ENCODE results near the gene PIH1D2. TPM values are rescaled to one million over a fixed set of nuclear protein-coding genes. Genes with fewer than 3 reads are reported as not detected.
"Not testable (repeated sequence)": the region's sequence is repeated elsewhere in the genome, so short reads cannot be mapped to it uniquely, and the experiment has no call there.

PIH1D2 gene, protein sequence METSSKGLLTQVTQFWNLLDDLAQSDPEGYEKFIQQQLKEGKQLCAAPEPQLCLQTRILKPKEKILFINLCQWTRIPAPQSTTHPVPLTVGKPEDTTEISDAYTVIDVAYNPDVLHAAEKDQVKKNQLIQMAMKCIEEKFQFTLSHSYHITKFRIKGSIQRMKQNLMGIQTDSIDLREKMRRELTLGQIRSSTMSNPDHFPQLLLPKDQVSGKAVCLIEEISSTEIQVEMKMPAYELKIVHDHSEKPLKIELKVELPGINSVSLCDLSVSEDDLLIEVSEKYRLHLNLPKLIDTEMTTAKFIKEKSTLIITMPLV
- total RNA-seq: 1.8 TPM

GRCh38 chr11:112073941-112074811, at the start of gene PIH1D2, which contains the start of gene NKAPD1:
Gene PIH1D2 (minus strand): TSS chr11:112074017. CDS start chr11:112073174, 843 bp downstream.
Gene NKAPD1 (plus strand): TSS chr11:112074299. CDS start chr11:112075575, 1,276 bp downstream.
- intact Hi-C loops (cut with DNase I): no loop called here
- ATAC-seq: peak; percentile 94
- peak; percentile 82 for DNase-seq (ENCODE audit: low spot score)

- intact Hi-C loops (cut with DNase I): no loop called here
- DNase-seq (ENCODE audit: low spot score) (no peak), ATAC-seq (no peak)
These were observed 49.3 kb upstream of the PIH1D2 start for GRCh38 chr11:112123129-112123528.

DNA sequence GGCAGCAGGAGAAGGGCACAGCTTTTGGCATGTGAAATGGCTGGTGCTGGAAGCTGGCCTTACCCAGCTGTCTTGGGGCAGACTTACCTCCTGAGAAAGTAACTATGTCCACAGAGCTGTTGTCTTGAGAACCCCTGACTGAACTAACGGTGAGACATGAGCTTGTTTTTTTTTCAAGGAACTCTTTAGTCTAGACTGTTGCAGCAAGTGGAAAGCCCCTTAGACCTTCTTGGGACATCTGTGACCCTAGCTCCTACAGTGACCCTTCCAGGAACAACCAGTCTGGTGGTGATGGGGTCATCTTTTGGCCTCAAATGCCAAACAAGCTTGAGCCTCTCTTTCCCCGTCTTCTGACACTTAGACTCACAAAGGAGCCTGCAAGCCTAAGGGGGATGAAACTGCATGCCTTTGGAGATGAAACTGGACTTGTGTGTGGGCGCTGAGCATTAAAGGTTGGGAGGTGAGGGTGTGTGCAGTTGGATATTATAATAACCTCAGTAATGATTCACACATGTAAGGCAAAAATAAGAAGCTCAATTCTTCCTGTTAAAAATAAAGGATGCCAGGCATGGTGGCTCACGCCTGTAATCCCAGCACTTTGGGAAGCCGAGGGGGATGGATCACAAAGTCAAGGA, 48.3 kb upstream of the PIH1D2 start:
- ATAC-seq (no peak), DNase-seq (ENCODE audit: low spot score) (no peak)
- intact Hi-C loops (cut with DNase I): no loop called here

GRCh38 chr11:112118176-112118575, 44.4 kb upstream of the PIH1D2 start:
- DNase-seq (ENCODE audit: low spot score) (no peak), ATAC-seq (no peak)
- intact Hi-C loops (cut with DNase I): no loop called here

DNA sequence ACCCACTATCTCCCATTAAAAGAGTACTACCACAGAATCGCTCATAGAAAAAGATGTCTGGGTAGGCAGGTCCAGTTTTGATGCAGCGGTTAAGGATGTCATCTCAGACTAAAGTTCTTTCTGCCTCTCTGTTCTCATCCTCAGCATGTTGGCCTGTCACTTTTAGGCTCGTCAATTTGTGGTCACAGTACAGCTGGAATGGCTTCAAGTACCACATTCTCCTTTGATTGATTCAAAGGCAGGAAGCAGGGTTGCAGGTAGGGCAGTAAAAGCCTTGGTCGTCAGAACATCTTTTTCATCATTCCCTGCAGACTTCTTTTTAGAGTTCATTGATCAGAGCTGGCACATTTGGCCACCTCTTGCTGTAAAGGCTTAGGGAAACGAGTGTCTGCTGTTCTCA, 41.6 kb upstream of the PIH1D2 start:
- ATAC-seq (no peak), DNase-seq (ENCODE audit: low spot score) (no peak)
- intact Hi-C loops (cut with DNase I): no loop called here

DNA sequence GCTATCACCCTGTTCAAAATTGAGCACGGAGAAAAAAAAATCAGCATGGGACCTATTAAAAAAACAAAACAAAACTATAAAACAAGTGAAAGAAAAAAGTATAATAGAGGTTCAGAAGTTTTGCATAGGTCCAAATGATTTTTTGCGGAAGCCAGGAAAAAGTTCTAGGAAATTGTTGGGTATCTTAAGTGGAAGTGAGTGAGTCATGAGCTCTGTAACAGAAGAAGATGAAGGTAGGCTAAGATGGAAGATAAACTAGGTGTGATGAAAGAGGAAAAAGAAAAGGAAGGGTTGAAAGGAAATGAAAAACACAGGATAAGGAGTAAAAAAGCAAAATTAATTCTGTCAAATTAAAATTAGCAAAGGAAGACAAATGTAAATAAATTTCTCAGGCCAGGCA, 40.6 kb upstream of the PIH1D2 start:
- intact Hi-C loops (cut with DNase I): no loop called here
- ATAC-seq (no peak), DNase-seq (ENCODE audit: low spot score) (no peak)

- no peak for DNase-seq (ENCODE audit: low spot score)
- peak; percentile 80 for ATAC-seq
These were observed 40.0 kb upstream of the PIH1D2 start for GRCh38 chr11:112113539-112114457.

DNA sequence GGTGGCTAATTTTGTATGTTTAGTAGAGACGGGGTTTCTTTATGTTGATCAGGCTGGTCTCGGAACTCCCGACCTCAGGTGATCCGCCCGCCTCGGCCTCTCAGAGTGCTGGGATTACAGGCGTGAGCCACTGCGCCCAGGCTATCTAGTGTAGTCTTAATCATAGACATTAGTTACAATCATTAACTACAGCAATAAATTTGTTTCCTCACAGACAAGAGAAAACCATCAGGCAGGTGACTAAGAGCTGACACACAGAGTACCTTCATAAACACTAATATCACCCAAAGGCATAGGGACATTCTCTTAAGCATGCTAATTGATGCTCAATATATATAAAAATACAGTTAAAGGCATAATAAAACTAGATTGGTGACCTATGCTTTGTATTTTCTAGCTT, 32.3 kb upstream of the PIH1D2 start:
- no peak for ATAC-seq
- intact Hi-C loops (cut with DNase I): loop anchor here (10.0 kb wide), 1 partner anchor 179 kb away; no protein-coding TSS in a partner anchor
- DNase-seq (ENCODE audit: low spot score): no peak

More at GRCh38 chr11:112113539-112114457, 40.0 kb upstream of the PIH1D2 start:
- intact Hi-C loops (cut with DNase I): no loop called here

DNA sequence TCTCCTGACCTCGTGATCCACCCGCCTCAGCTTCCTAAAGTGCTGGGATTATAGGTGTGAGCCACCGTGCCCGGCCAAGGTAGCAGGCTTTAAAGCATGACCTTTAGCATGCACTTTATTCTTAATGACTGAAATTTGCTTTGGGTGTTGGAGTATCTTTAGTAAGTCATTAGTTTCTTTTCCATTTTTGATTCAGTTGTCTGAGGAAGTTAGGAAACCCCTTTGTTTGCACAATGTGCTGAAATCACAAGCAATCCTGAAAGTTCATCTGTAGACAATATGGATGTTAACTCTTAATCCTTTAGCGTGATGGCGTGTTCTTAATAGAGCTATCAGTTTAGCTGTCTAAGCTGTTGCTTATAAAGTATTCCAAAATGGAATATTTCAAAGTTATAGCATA, 29.6 kb upstream of the PIH1D2 start:
- DNase-seq (ENCODE audit: low spot score): no peak
- no peak for ATAC-seq
- intact Hi-C loops (cut with DNase I): loop anchor here (10.0 kb wide), 1 partner anchor 181 kb away; no protein-coding TSS in a partner anchor

DNA sequence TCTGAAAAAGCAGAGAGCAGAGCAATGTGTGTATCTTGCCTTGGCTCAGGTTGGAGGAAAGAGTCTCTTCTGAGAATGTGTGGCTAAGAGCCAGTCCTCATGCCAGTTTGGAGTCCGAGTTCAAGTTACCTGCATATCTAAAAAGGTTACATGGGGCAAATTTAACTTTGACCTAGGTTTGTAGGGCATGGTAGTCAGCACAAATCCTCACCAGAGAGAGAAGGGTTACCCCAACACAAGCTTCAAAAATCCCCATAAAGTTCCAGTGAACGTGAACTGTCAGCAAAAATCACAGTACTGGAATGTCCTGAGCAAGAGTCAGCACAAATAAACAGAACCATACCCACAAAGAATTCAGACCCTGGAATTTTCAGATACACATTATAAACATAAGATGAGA, 26.6 kb upstream of the PIH1D2 start:
- intact Hi-C loops (cut with DNase I): loop anchor here (10.0 kb wide), 1 partner anchor 184 kb away; no protein-coding TSS in a partner anchor
- DNase-seq (ENCODE audit: low spot score): no peak
- ATAC-seq: no peak

- no peak for DNase-seq (ENCODE audit: low spot score)
- ATAC-seq: no peak
- intact Hi-C loops (cut with DNase I): no loop called here
These were observed 24.1 kb upstream of the PIH1D2 start for GRCh38 chr11:112097734-112098528.

- DNase-seq (ENCODE audit: low spot score) (no peak), ATAC-seq (no peak)
- intact Hi-C loops (cut with DNase I): no loop called here
These were observed 22.4 kb upstream of the PIH1D2 start for GRCh38 chr11:112096194-112096593.

GRCh38 chr11:112095302-112095701, 21.5 kb upstream of the PIH1D2 start:
- ATAC-seq; DNase-seq (ENCODE audit: low spot score); intact Hi-C loops (cut with DNase I): not testable (repeated sequence)

DNA sequence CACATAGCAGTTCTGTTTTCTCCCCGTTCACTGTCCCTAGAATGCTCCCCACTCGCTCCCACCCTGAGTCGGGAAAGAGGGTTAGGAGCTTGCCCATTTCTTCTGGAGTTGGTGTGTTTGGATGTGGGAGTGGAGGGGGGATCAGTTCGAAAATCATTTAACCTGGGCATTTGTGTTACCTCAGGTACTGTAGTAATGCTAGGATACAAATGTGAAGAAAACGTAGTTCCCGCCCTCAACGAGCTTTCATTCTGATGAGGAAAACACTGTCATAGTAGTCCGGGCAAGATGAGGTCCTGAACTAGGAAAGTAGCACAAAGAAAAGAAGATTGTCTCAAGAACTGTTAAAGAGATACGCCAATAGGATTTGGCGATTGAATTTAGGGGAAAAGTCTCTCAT, 13.4 kb upstream of the PIH1D2 start:
- intact Hi-C loops (cut with DNase I): no loop called here
- DNase-seq (ENCODE audit: low spot score) (no peak), ATAC-seq (no peak)

- peak; percentile 99 for ATAC-seq
- peak; percentile 97 for DNase-seq (ENCODE audit: low spot score)
- intact Hi-C loops (cut with DNase I): no loop called here
These were observed 12.8 kb upstream of the PIH1D2 start, which contains the start of the genes SDHD and TIMM8B for GRCh38 chr11:112086422-112087191. Gene SDHD (plus strand): TSS chr11:112086873. CDS start chr11:112086908, 35 bp downstream. Gene TIMM8B (minus strand): TSS chr11:112086756. CDS start chr11:112086723, 33 bp downstream.

DNA sequence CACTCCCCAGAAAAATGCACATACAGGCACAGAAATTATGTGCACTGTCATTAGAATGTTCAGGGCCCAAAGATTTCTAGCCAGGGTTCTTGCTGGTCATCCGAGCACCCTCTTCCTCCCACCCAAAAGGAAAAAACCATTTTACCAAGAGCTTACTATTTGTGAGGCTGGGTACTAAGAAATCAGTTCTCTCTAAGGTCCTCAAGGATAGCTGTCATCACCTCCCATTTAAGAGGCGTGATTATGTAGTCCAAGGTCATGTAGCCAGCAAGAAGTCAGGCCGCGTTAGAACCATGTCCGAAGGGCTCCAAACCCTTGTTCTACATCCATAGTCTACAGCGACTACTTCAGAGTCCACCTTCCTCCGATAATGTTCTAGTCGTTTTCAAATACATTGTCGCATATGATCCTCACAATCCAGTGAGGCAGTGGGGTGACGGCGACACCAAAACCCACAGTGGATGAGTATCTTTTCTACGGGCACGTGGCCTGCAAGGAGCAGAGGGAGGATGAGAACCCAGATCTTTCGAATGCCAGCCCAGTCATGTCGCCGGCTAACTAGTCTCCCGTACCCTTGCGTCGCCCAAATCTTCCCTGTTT, 12.1 kb upstream of the PIH1D2 start:
- DNase-seq (ENCODE audit: low spot score) (no peak), ATAC-seq (peak; percentile 58)
- intact Hi-C loops (cut with DNase I): no loop called here
